Esophagus squamous epithelium (tissue), 4 donors: Measurements from ENCODE around the gene SLC44A1.

Experiments used
- POLR2A ChIP-seq, 4 donors: fragments of 450-650 bp; IDR thresholded peaks; one replicate each; pipeline ENCODE4 v1.6.1; 2017; ENCODE audit warnings: antibody characterized with exemption in 4 of 4, mild to moderate bottlenecking in 4 of 4, moderate library complexity in 3 of 4
- TF ChIP-seq, protein P1 (sequence below), 6 experiments: fragments of 450-650 bp in 4 of 6; fragments of 200-600 bp in 2 of 6; sonication (generic) in 2 of 6; IDR thresholded peaks; one replicate each; pipeline ENCODE4 v1.5.1; 2016 to 2019; ENCODE audit warnings: antibody characterized with exemption in 6 of 6, mild to moderate bottlenecking in 4 of 6, moderate library complexity in 4 of 6

GRCh38 chr9:105452185-105452584 is 207.7 kb downstream of the SLC44A1 start:
- TF ChIP-seq, protein P1, sequence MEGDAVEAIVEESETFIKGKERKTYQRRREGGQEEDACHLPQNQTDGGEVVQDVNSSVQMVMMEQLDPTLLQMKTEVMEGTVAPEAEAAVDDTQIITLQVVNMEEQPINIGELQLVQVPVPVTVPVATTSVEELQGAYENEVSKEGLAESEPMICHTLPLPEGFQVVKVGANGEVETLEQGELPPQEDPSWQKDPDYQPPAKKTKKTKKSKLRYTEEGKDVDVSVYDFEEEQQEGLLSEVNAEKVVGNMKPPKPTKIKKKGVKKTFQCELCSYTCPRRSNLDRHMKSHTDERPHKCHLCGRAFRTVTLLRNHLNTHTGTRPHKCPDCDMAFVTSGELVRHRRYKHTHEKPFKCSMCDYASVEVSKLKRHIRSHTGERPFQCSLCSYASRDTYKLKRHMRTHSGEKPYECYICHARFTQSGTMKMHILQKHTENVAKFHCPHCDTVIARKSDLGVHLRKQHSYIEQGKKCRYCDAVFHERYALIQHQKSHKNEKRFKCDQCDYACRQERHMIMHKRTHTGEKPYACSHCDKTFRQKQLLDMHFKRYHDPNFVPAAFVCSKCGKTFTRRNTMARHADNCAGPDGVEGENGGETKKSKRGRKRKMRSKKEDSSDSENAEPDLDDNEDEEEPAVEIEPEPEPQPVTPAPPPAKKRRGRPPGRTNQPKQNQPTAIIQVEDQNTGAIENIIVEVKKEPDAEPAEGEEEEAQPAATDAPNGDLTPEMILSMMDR (IDR thresholded peaks at IDR 0.05): no peak
- no peak for TF ChIP-seq POLR2A (IDR thresholded peaks at IDR 0.05)
